ENCODE results near the gene TMEM229B.

Gene TMEM229B

GRCh38 chr14:67519406-67519805, 30.9 kb upstream of the TMEM229B start:
- no peak overlapping the region for H3K27ac ChIP-seq (replicated peaks)
- no peak for TF ChIP-seq REST (IDR thresholded peaks at IDR 0.05; ENCODE audit: insufficient replicate concordance, low read depth)
- TF ChIP-seq GABPA (IDR thresholded peaks at IDR 0.05; ENCODE audit: low read depth), result no peak
- TF ChIP-seq CTCF (IDR thresholded peaks at IDR 0.05; ENCODE audit: insufficient read depth, low read length), result no peak
- no peak for TF ChIP-seq POLR2AphosphoS5 (IDR thresholded peaks at IDR 0.05; ENCODE audit: low read depth)
- TF ChIP-seq SPI1 (IDR thresholded peaks at IDR 0.05; ENCODE audit: borderline replicate concordance, low read depth), result no peak
- no peak overlapping the region for H3K4me3 ChIP-seq (replicated peaks; ENCODE audit: insufficient read depth, low read length)
- DNase-seq (ENCODE audit: low read depth in 1 of 2, low spot score in 1 of 2), result no peak
- peaks cover 6% of the 10 kb centered on the region for H3K27me3 ChIP-seq (ENCODE audit: insufficient read depth, poor library complexity, severe bottlenecking)

GRCh38 chr14:67517083-67517482, 28.6 kb upstream of the TMEM229B start:
- H3K27ac ChIP-seq (replicated peaks), result no peak overlapping the region
- DNase-seq (ENCODE audit: low read depth in 1 of 2, low spot score in 1 of 2), result no peak
- no peak overlapping the region for H3K4me3 ChIP-seq (replicated peaks; ENCODE audit: insufficient read depth, low read length)
- no peak for TF ChIP-seq SPI1 (IDR thresholded peaks at IDR 0.05; ENCODE audit: borderline replicate concordance, low read depth)
- no peak for TF ChIP-seq GABPA (IDR thresholded peaks at IDR 0.05; ENCODE audit: low read depth)
- no peak for TF ChIP-seq REST (IDR thresholded peaks at IDR 0.05; ENCODE audit: insufficient replicate concordance, low read depth)
- TF ChIP-seq POLR2AphosphoS5 (IDR thresholded peaks at IDR 0.05; ENCODE audit: low read depth), result no peak
- no peak for TF ChIP-seq CTCF (IDR thresholded peaks at IDR 0.05; ENCODE audit: insufficient read depth, low read length)
- H3K27me3 ChIP-seq (ENCODE audit: insufficient read depth, poor library complexity, severe bottlenecking), result peaks cover 6% of the 10 kb centered on the region

GRCh38 chr14:67516676-67517075, 28.2 kb upstream of the TMEM229B start:
- H3K27me3 ChIP-seq (ENCODE audit: insufficient read depth, poor library complexity, severe bottlenecking), result peaks cover 6% of the 10 kb centered on the region
- TF ChIP-seq CTCF (IDR thresholded peaks at IDR 0.05; ENCODE audit: insufficient read depth, low read length) (no peak), POLR2AphosphoS5 (IDR thresholded peaks at IDR 0.05; ENCODE audit: low read depth) (no peak), REST (IDR thresholded peaks at IDR 0.05; ENCODE audit: insufficient replicate concordance, low read depth) (no peak), SPI1 (IDR thresholded peaks at IDR 0.05; ENCODE audit: borderline replicate concordance, low read depth) (no peak)
- H3K27ac ChIP-seq (replicated peaks), result no peak overlapping the region
- DNase-seq (ENCODE audit: low read depth in 1 of 2, low spot score in 1 of 2), result no peak
- H3K4me3 ChIP-seq (replicated peaks; ENCODE audit: insufficient read depth, low read length), result no peak overlapping the region
